Measurements from ENCODE around the gene FBXW5.

DNA sequence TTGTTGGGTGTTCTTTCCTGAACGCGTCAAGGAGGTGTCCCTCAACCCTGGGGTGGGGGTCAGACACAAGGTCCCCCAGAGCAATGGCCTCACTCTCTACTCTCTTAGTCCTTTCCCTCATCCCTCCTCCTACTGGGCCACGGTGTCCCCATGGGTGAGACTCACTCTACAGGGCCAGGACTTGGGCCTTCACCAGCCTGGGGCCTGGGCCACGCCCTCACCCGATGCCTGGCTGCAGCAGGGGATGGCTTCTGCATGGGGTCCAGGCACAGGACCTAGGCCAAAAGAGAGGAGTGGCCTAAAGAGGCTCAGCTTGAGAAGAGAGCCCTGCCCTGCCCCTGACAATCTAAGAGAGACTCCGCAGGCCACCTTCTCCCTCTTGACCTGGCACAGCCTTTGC lies 13.4 kb upstream of the FBXW5 start:
- TF ChIP-seq, protein P1, sequence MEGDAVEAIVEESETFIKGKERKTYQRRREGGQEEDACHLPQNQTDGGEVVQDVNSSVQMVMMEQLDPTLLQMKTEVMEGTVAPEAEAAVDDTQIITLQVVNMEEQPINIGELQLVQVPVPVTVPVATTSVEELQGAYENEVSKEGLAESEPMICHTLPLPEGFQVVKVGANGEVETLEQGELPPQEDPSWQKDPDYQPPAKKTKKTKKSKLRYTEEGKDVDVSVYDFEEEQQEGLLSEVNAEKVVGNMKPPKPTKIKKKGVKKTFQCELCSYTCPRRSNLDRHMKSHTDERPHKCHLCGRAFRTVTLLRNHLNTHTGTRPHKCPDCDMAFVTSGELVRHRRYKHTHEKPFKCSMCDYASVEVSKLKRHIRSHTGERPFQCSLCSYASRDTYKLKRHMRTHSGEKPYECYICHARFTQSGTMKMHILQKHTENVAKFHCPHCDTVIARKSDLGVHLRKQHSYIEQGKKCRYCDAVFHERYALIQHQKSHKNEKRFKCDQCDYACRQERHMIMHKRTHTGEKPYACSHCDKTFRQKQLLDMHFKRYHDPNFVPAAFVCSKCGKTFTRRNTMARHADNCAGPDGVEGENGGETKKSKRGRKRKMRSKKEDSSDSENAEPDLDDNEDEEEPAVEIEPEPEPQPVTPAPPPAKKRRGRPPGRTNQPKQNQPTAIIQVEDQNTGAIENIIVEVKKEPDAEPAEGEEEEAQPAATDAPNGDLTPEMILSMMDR (IDR thresholded peaks at IDR 0.05), result no peak
- no peak for TF ChIP-seq POLR2AphosphoS5 (IDR thresholded peaks at IDR 0.05)
- no peak for TF ChIP-seq POLR2A (IDR thresholded peaks at IDR 0.05)

All from breast epithelium (tissue), 3 donors.